Tibial artery (tissue), 4 donors: ENCODE measurements around the gene DAO.

Experiments
- DNase-seq, 2 donors: peaks; one replicate each; pipeline ENCODE4 v3.0.0-alpha.2; 2019
- H3K27ac ChIP-seq, 2 donors: fragments of 200-600 bp; sonication (generic) in 1 of 2; 1 replicate in 1 of 2; 2 replicates in 1 of 2; pipeline ENCODE4 v1.5.1; 2018 to 2019; ENCODE audit warnings: mild to moderate bottlenecking in 1 of 2
- H3K27me3 ChIP-seq, 2 donors: fragments of 200-600 bp; sonication (generic) in 1 of 2; one replicate each; pipeline versions ENCODE4 v1.5.1 to v1.6.0; 2016 to 2019
- H3K36me3 ChIP-seq, 3 donors: fragments of 200-600 bp; sonication (generic) in 2 of 3; one replicate each; pipeline ENCODE4 v1.5.1; 2016 to 2019; ENCODE audit warnings: mild to moderate bottlenecking in 2 of 3
- H3K4me1 ChIP-seq, 4 donors: fragments of 200-600 bp; sonication (generic) in 2 of 4; 1 replicate in 3 of 4; 2 replicates in 1 of 4; pipeline ENCODE4 v1.5.1; 2016 to 2019
- H3K4me3 ChIP-seq, 2 donors: fragments of 200-600 bp; sonication (generic) in 1 of 2; 1 replicate in 1 of 2; 2 replicates in 1 of 2; pipeline ENCODE4 v1.5.1; 2018 to 2019; ENCODE audit warnings: mild to moderate bottlenecking in 2 of 2
- H3K9me3 ChIP-seq, 3 donors: fragments of 200-600 bp; sonication (generic) in 1 of 3; one replicate each; pipeline ENCODE4 v1.5.1; 2016 to 2019
- intact Hi-C: fragments of 100-400 bp; cut with DNase I; formaldehyde crosslinking; loops from one replicate; pipeline ENCODE4 v1.15.0; 2023; ENCODE audit warnings: low total_unique reads
- TF ChIP-seq, protein P1 (sequence below), 2 experiments: fragments of 200-600 bp in 1 of 2; fragments of 450-650 bp in 1 of 2; IDR thresholded peaks; one replicate each; pipeline ENCODE4 v1.5.1; 2017 to 2019; ENCODE audit warnings: antibody characterized with exemption in 2 of 2, mild to moderate bottlenecking in 1 of 2, moderate library complexity in 1 of 2

Gene DAO

GRCh38 chr12:108879615-108880254 is at the start of gene DAO:
Gene DAO (plus strand): TSS chr12:108880092. CDS start chr12:108885007, 4,915 bp downstream.
- TF ChIP-seq, protein P1, sequence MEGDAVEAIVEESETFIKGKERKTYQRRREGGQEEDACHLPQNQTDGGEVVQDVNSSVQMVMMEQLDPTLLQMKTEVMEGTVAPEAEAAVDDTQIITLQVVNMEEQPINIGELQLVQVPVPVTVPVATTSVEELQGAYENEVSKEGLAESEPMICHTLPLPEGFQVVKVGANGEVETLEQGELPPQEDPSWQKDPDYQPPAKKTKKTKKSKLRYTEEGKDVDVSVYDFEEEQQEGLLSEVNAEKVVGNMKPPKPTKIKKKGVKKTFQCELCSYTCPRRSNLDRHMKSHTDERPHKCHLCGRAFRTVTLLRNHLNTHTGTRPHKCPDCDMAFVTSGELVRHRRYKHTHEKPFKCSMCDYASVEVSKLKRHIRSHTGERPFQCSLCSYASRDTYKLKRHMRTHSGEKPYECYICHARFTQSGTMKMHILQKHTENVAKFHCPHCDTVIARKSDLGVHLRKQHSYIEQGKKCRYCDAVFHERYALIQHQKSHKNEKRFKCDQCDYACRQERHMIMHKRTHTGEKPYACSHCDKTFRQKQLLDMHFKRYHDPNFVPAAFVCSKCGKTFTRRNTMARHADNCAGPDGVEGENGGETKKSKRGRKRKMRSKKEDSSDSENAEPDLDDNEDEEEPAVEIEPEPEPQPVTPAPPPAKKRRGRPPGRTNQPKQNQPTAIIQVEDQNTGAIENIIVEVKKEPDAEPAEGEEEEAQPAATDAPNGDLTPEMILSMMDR (IDR thresholded peaks at IDR 0.05): no peak
- intact Hi-C loops: no loop called here
- no peaks in the 10 kb centered on the region for H3K4me1 ChIP-seq
- H3K27me3 ChIP-seq: no peaks in the 10 kb centered on the region
- DNase-seq: no peak
- no peak within 1 kb of the TSS for H3K4me3 ChIP-seq
- H3K9me3 ChIP-seq: no peaks in the 10 kb centered on the region
- H3K36me3 ChIP-seq: no peaks in the 10 kb centered on the region
- H3K27ac ChIP-seq: no peak within 1 kb of the TSS

DNA sequence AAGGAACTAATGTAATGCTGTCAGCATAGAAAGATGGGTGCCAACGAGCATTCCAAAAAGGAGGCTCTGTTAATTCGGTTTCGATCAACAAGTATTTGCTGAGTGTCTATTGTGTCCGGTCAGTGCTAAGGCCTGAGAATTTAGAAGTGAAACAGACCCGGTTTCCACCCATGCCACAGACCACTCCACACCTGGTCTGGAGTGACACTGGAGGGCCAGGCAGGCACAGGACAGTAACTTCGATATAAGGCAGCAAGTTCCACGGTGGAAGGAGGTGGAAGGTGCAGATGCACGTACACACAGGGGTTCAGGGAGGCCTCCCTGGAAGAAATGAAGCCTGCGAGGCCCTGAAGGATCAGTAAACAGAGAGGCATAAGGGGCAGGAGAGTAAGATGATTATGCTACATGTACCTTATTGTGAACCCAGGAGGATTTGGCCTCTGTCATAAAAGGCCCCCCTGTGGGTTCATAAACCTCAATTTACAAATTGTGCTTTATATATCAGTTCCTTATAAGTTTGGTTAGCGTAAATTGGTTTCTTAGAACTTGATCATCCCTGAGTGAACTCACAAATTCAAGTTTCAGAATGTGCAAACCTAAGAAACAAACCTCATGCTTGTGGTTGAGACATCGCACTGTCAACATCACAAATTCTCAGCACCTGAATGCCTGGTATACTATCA is 48.4 kb upstream of the DAO start:
- peaks cover 0 to 89% (median 58%) of the 10 kb centered on the region in 4 donors for H3K4me1 ChIP-seq
- peaks cover 0 to 21% (median 15%) of the 10 kb centered on the region in 3 donors for H3K36me3 ChIP-seq
- H3K4me3 ChIP-seq: no peak overlapping the region
- no peaks in the 10 kb centered on the region for H3K27me3 ChIP-seq
- DNase-seq: no peak
- H3K9me3 ChIP-seq: no peaks in the 10 kb centered on the region
- intact Hi-C loops: no loop called here
- peak overlapping the region; percentile 51 to 65 for H3K27ac ChIP-seq
- TF ChIP-seq, protein P1 (IDR thresholded peaks at IDR 0.05): no peak

GRCh38 chr12:108832208-108832607 is 47.7 kb upstream of the DAO start:
- H3K4me1 ChIP-seq: peaks cover 0 to 88% (median 55%) of the 10 kb centered on the region in 4 donors
- intact Hi-C loops: no loop called here
- no peaks in the 10 kb centered on the region for H3K9me3 ChIP-seq
- TF ChIP-seq, protein P1 (IDR thresholded peaks at IDR 0.05): no peak
- H3K27ac ChIP-seq: peak overlapping the region; percentile 51 to 65
- no peak overlapping the region for H3K4me3 ChIP-seq
- no peaks in the 10 kb centered on the region for H3K27me3 ChIP-seq
- peaks cover 0 to 21% (median 15%) of the 10 kb centered on the region in 3 donors for H3K36me3 ChIP-seq
- no peak for DNase-seq

GRCh38 chr12:108832730-108833354 is 47.0 kb upstream of the DAO start:
- peak overlapping the region; percentile 51 to 65 for H3K27ac ChIP-seq
- H3K4me3 ChIP-seq: peak overlapping the region; percentile 15 to 26
- peaks cover 0 to 21% (median 15%) of the 10 kb centered on the region in 3 donors for H3K36me3 ChIP-seq
- H3K4me1 ChIP-seq: peaks cover 0 to 88% (median 56%) of the 10 kb centered on the region in 4 donors
- DNase-seq: no peak
- H3K9me3 ChIP-seq: no peaks in the 10 kb centered on the region
- no peaks in the 10 kb centered on the region for H3K27me3 ChIP-seq
- intact Hi-C loops: no loop called here
- TF ChIP-seq, protein P1 (IDR thresholded peaks at IDR 0.05): peak in 1 of 2 experiments; percentile 10

- DNase-seq: no peak
- H3K4me1 ChIP-seq: peaks cover 0 to 88% (median 56%) of the 10 kb centered on the region in 4 donors
- TF ChIP-seq, protein P1 (IDR thresholded peaks at IDR 0.05): no peak
- peak overlapping the region; percentile 15 to 26 for H3K4me3 ChIP-seq
- H3K36me3 ChIP-seq: peaks cover 0 to 21% (median 15%) of the 10 kb centered on the region in 3 donors
- no peaks in the 10 kb centered on the region for H3K27me3 ChIP-seq
- no peaks in the 10 kb centered on the region for H3K9me3 ChIP-seq
- H3K27ac ChIP-seq: peak overlapping the region; percentile 51 to 65
- intact Hi-C loops: no loop called here
These were observed 46.5 kb upstream of the DAO start for GRCh38 chr12:108833355-108833733.
